Mucosa of descending colon (tissue), 3 donors: ENCODE measurements around the gene LSM4. TPM values are rescaled to one million over a fixed set of nuclear protein-coding genes. Genes with fewer than 3 reads are reported as not detected.

Experiments
- ATAC-seq: fragments of 200-7000 bp; cut with Tn5 transposase; one replicate; pipeline ENCODE4 v1.9.1; 2020; ENCODE audit warnings: mild to moderate bottlenecking, moderate library complexity
- DNase-seq, 3 donors: peaks; one replicate each; pipeline ENCODE4 v3.0.0-alpha.2; 2020
- H3K36me3 ChIP-seq: fragments of 200-600 bp; one replicate; pipeline ENCODE4 v1.8.0; 2021; ENCODE audit warnings: low read depth, mild to moderate bottlenecking
- H3K4me1 ChIP-seq: fragments of 200-600 bp; one replicate; pipeline ENCODE4 v1.8.0; 2021; ENCODE audit warnings: low read depth, mild to moderate bottlenecking
- H3K4me3 ChIP-seq: fragments of 200-600 bp; one replicate; pipeline ENCODE4 v1.8.0; 2021; ENCODE audit warnings: mild to moderate bottlenecking
- H3K9me3 ChIP-seq: fragments of 200-600 bp; one replicate; pipeline ENCODE4 v1.8.0; 2021; ENCODE audit warnings: mild to moderate bottlenecking
- CTCF ChIP-seq: fragments of 200-600 bp; IDR thresholded peaks from one replicate; pipeline ENCODE4 v1.8.0; 2022; ENCODE audit warnings: antibody characterized with exemption, mild to moderate bottlenecking
- intact Hi-C, 2 donors: fragments of 100-400 bp; cut with DNase I in 1 of 2; cut with micrococcal nuclease in 1 of 2; formaldehyde crosslinking; loops; one replicate each; pipeline versions ENCODE4 v1.11.0 to v1.11.1; 2022; cut with DNase I, micrococcal nuclease
- total RNA-seq, 3 donors: library from RNA; stranded (reverse); fragmentation: NEBNext Ultra II Directional in 2 of 3; extraction: Animal tissue kit (Norgen Biotek cat#: 25700) in 2 of 3; gene quantifications; one replicate each; pipeline versions ENCODE4 v1.2.1 to v1.2.4, GENCODE V29; 2021 to 2023
- donor health status: DM: no; HTN: no; CAD: no; lungs with moderate emphysema.
- donor health status: DM: no; HTN: no; CAD: no.
- donor health status: DM: no; HTN: yes; CAD: no.

The LSM4 gene
- total RNA-seq, 3 donors from 2014 or later, result 86.3 to 158 (median 124) TPM

GRCh38 chr19:18264971-18265540 is 57.8 kb downstream of the LSM4 start:
- Histone ChIP-seq H3K36me3 (no peaks in the 10 kb centered on the region), H3K4me1 (no peaks in the 10 kb centered on the region), H3K9me3 (no peaks in the 10 kb centered on the region), H3K4me3 (no peak overlapping the region)
- intact Hi-C loops, result no loop called here
- ATAC-seq (no peak), DNase-seq (no peak)
- TF ChIP-seq CTCF, result no peak

- no peak for ATAC-seq
- no peaks in the 10 kb centered on the region for H3K36me3 ChIP-seq
- no peaks in the 10 kb centered on the region for H3K9me3 ChIP-seq
- H3K4me3 ChIP-seq, result no peak overlapping the region
- TF ChIP-seq CTCF, result no peak
- intact Hi-C loops, result no loop called here
- DNase-seq, result no peak
- no peaks in the 10 kb centered on the region for H3K4me1 ChIP-seq
Measured at GRCh38 chr19:18264137-18264854, 58.6 kb downstream of the LSM4 start.

GRCh38 chr19:18263324-18264136 is 59.3 kb downstream of the LSM4 start:
- intact Hi-C loops, result no loop called here
- Histone ChIP-seq H3K9me3 (no peaks in the 10 kb centered on the region), H3K36me3 (no peaks in the 10 kb centered on the region), H3K4me3 (no peak overlapping the region), H3K4me1 (no peaks in the 10 kb centered on the region)
- DNase-seq (no peak), ATAC-seq (no peak)
- no peak for TF ChIP-seq CTCF

- ATAC-seq (no peak), DNase-seq (no peak)
- TF ChIP-seq CTCF, result no peak
- Histone ChIP-seq H3K36me3 (no peaks in the 10 kb centered on the region), H3K4me1 (no peaks in the 10 kb centered on the region), H3K4me3 (no peak overlapping the region), H3K9me3 (no peaks in the 10 kb centered on the region)
- intact Hi-C loops, result no loop called here
Measured at GRCh38 chr19:18262917-18263316, 60.0 kb downstream of the LSM4 start.

- no peak for DNase-seq
- intact Hi-C loops, result no loop called here
- no peak for ATAC-seq
- no peak for TF ChIP-seq CTCF
- H3K9me3 ChIP-seq, result no peaks in the 10 kb centered on the region
- no peaks in the 10 kb centered on the region for H3K4me1 ChIP-seq
- no peak overlapping the region for H3K4me3 ChIP-seq
- H3K36me3 ChIP-seq, result no peaks in the 10 kb centered on the region
Measured at GRCh38 chr19:18262144-18262543, 60.7 kb downstream of the LSM4 start.
